GM13976 (cell line): Measurements from ENCODE around the gene E2F7.

Experiments used
- DNase-seq: peaks from one replicate; pipeline ENCODE4 v3.0.0; 2012; ENCODE audit warnings: low spot score
- CTCF ChIP-seq: IDR thresholded peaks from 2 replicates; pipeline ENCODE4 v1.5.1; 2012; ENCODE audit warnings: borderline replicate concordance, mild to moderate bottlenecking; ENCODE audit not compliant: insufficient read depth; ENCODE audit errors: extremely low read depth, missing control alignments, control extremely low read depth
- in situ Hi-C: fragments of 300-500 bp; cut with MboI; formaldehyde crosslinking; loops from one replicate; pipeline ENCODE4 v1.12.0; 2022; ENCODE audit warnings: low sequenced_read_pairs, mixed read lengths, inconsistent platforms; ENCODE audit not compliant: unreplicated experiment

The E2F7 gene

GRCh38 chr12:77065361-77066204 lies at the start of gene E2F7:
Gene E2F7 (minus strand): TSS chr12:77065569. CDS start chr12:77064635, 934 bp downstream.
- no peak for TF ChIP-seq CTCF
- in situ Hi-C loops: no loop called here

GRCh38 chr12:77113971-77114370 lies 48.6 kb upstream of the E2F7 start:
- DNase-seq: no peak
- TF ChIP-seq CTCF: no peak
- in situ Hi-C loops: no loop called here

More at GRCh38 chr12:77065361-77066204, at the start of gene E2F7:
- DNase-seq: peak; percentile 96

- in situ Hi-C loops: no loop called here
- DNase-seq: no peak
- TF ChIP-seq CTCF: no peak
These were observed 43.3 kb upstream of the E2F7 start for GRCh38 chr12:77108707-77109106.

GRCh38 chr12:77107121-77107520 lies 41.8 kb upstream of the E2F7 start:
- DNase-seq: no peak
- no peak for TF ChIP-seq CTCF
- in situ Hi-C loops: no loop called here

- in situ Hi-C loops: no loop called here
- DNase-seq: no peak
- no peak for TF ChIP-seq CTCF
These were observed 39.4 kb upstream of the E2F7 start for GRCh38 chr12:77104792-77105191.

- in situ Hi-C loops: no loop called here
- DNase-seq: no peak
- no peak for TF ChIP-seq CTCF
These were observed 38.9 kb upstream of the E2F7 start for GRCh38 chr12:77104286-77104685.
